ENCODE measurements around the gene CNTNAP2. TPM values are rescaled to one million over a fixed set of nuclear protein-coding genes. Genes with fewer than 3 reads are reported as not detected.

Gene CNTNAP2
- total and polyA plus RNA-seq, 4 donors: 0.14 to 2.3 (median 1.1) TPM

DNA sequence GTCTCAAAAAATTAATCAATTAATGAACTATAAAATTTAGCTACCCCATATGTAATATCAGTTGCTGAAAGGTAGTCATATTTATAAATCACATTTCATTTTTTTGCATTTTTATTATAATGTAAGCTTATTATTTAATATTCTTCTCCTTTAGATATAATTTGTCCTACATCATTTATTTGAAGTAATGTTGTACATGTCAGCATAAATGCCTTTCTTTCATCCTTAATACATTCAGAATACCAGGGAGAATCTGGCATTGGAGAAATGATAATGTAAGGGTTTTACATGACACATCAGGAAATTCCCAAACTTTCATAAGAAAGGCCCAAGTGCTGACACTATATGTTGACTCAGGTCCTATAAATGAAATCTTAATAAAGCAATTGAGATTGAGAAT lies 742.1 kb downstream of the CNTNAP2 start:
- Histone ChIP-seq H3K9ac (ENCODE audit: low read depth in 1 of 2, low read length in 2 of 2) (no peak overlapping the region), H3K4me3 (ENCODE audit: low read depth in 1 of 3, low read length in 3 of 3) (no peak overlapping the region), H3K9me3 (ENCODE audit: control insufficient read depth in 4 of 4, low read length in 3 of 4) (no peaks in the 10 kb centered on the region), H3K27ac (ENCODE audit: low read depth in 1 of 2, low read length in 2 of 2) (no peak overlapping the region), H3K4me1 (ENCODE audit: control insufficient read depth in 4 of 4, insufficient read depth in 4 of 4, low read length in 3 of 4) (no peaks in the 10 kb centered on the region), H3K27me3 (ENCODE audit: control insufficient read depth in 4 of 4, insufficient read depth in 4 of 4, low read length in 3 of 4) (no peaks in the 10 kb centered on the region), H3K36me3 (ENCODE audit: control insufficient read depth in 4 of 4, insufficient read depth in 3 of 4, low read depth in 1 of 4, low read length in 3 of 4) (no peaks in the 10 kb centered on the region)
- DNase-seq (ENCODE audit: low spot score): no peak
- TF ChIP-seq JUND (IDR thresholded peaks at IDR 0.05) (no peak), GABPA (IDR thresholded peaks at IDR 0.05 in 1 of 2, conservative IDR thresholded peaks at IDR 0.05 in 1 of 2) (no peak), SP1 (IDR thresholded peaks at IDR 0.05) (no peak), FOXA2 (IDR thresholded peaks at IDR 0.05) (no peak), HNF4A (conservative IDR thresholded peaks at IDR 0.05) (no peak), TAF1 (conservative IDR thresholded peaks at IDR 0.05) (no peak), EGR1 (IDR thresholded peaks at IDR 0.05; ENCODE audit: low read depth in 2 of 2) (no peak), RAD21 (IDR thresholded peaks at IDR 0.05) (no peak), FOXA1 (IDR thresholded peaks at IDR 0.05) (no peak), NR2F2 (IDR thresholded peaks at IDR 0.05) (no peak), HNF4G (IDR thresholded peaks at IDR 0.05) (no peak), YY1 (IDR thresholded peaks at IDR 0.05) (no peak)
- TF ChIP-seq, protein P1, sequence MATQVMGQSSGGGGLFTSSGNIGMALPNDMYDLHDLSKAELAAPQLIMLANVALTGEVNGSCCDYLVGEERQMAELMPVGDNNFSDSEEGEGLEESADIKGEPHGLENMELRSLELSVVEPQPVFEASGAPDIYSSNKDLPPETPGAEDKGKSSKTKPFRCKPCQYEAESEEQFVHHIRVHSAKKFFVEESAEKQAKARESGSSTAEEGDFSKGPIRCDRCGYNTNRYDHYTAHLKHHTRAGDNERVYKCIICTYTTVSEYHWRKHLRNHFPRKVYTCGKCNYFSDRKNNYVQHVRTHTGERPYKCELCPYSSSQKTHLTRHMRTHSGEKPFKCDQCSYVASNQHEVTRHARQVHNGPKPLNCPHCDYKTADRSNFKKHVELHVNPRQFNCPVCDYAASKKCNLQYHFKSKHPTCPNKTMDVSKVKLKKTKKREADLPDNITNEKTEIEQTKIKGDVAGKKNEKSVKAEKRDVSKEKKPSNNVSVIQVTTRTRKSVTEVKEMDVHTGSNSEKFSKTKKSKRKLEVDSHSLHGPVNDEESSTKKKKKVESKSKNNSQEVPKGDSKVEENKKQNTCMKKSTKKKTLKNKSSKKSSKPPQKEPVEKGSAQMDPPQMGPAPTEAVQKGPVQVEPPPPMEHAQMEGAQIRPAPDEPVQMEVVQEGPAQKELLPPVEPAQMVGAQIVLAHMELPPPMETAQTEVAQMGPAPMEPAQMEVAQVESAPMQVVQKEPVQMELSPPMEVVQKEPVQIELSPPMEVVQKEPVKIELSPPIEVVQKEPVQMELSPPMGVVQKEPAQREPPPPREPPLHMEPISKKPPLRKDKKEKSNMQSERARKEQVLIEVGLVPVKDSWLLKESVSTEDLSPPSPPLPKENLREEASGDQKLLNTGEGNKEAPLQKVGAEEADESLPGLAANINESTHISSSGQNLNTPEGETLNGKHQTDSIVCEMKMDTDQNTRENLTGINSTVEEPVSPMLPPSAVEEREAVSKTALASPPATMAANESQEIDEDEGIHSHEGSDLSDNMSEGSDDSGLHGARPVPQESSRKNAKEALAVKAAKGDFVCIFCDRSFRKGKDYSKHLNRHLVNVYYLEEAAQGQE (IDR thresholded peaks at IDR 0.05): no peak
- TF ChIP-seq, protein P2, sequence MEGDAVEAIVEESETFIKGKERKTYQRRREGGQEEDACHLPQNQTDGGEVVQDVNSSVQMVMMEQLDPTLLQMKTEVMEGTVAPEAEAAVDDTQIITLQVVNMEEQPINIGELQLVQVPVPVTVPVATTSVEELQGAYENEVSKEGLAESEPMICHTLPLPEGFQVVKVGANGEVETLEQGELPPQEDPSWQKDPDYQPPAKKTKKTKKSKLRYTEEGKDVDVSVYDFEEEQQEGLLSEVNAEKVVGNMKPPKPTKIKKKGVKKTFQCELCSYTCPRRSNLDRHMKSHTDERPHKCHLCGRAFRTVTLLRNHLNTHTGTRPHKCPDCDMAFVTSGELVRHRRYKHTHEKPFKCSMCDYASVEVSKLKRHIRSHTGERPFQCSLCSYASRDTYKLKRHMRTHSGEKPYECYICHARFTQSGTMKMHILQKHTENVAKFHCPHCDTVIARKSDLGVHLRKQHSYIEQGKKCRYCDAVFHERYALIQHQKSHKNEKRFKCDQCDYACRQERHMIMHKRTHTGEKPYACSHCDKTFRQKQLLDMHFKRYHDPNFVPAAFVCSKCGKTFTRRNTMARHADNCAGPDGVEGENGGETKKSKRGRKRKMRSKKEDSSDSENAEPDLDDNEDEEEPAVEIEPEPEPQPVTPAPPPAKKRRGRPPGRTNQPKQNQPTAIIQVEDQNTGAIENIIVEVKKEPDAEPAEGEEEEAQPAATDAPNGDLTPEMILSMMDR (IDR thresholded peaks at IDR 0.05; ENCODE audit: low read depth, low read length, missing input control): no peak
- TF ChIP-seq, protein P3, sequence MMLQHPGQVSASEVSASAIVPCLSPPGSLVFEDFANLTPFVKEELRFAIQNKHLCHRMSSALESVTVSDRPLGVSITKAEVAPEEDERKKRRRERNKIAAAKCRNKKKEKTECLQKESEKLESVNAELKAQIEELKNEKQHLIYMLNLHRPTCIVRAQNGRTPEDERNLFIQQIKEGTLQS (IDR thresholded peaks at IDR 0.05): no peak
- TF ChIP-seq, protein P4, sequence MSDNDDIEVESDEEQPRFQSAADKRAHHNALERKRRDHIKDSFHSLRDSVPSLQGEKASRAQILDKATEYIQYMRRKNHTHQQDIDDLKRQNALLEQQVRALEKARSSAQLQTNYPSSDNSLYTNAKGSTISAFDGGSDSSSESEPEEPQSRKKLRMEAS (IDR thresholded peaks at IDR 0.05): no peak
- TF ChIP-seq, protein P5, sequence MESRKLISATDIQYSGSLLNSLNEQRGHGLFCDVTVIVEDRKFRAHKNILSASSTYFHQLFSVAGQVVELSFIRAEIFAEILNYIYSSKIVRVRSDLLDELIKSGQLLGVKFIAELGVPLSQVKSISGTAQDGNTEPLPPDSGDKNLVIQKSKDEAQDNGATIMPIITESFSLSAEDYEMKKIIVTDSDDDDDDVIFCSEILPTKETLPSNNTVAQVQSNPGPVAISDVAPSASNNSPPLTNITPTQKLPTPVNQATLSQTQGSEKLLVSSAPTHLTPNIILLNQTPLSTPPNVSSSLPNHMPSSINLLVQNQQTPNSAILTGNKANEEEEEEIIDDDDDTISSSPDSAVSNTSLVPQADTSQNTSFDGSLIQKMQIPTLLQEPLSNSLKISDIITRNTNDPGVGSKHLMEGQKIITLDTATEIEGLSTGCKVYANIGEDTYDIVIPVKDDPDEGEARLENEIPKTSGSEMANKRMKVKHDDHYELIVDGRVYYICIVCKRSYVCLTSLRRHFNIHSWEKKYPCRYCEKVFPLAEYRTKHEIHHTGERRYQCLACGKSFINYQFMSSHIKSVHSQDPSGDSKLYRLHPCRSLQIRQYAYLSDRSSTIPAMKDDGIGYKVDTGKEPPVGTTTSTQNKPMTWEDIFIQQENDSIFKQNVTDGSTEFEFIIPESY (IDR thresholded peaks at IDR 0.05): no peak

DNA sequence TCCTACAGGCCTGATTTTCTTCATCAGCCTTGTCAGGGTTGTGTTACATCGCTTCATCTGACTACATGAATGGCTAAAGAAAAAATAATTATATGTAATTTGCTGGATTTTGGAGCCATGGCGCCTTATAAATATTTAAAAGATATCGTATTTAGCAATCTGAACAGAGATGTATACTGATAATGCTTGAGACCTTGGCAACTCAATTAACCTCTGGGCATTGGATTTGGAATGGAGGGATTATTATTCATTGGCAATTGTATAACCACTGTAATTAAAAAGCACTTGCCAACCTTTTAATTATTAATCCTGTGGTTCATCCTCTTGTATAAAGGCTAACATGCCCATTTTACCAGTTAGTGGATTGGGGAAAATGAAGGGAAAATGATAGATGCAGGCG lies 745.1 kb downstream of the CNTNAP2 start:
- Histone ChIP-seq H3K36me3 (ENCODE audit: control insufficient read depth in 4 of 4, insufficient read depth in 3 of 4, low read depth in 1 of 4, low read length in 3 of 4) (no peaks in the 10 kb centered on the region), H3K4me3 (ENCODE audit: low read depth in 1 of 3, low read length in 3 of 3) (no peak overlapping the region), H3K4me1 (ENCODE audit: control insufficient read depth in 4 of 4, insufficient read depth in 4 of 4, low read length in 3 of 4) (no peaks in the 10 kb centered on the region), H3K27ac (ENCODE audit: low read depth in 1 of 2, low read length in 2 of 2) (no peak overlapping the region), H3K9ac (ENCODE audit: low read depth in 1 of 2, low read length in 2 of 2) (no peak overlapping the region), H3K9me3 (ENCODE audit: control insufficient read depth in 4 of 4, low read length in 3 of 4) (no peaks in the 10 kb centered on the region), H3K27me3 (ENCODE audit: control insufficient read depth in 4 of 4, insufficient read depth in 4 of 4, low read length in 3 of 4) (no peaks in the 10 kb centered on the region)
- 79% methylated on average over 4 of the region's 4 CpGs for WGBS
- DNase-seq (ENCODE audit: low spot score): no peak
- TF ChIP-seq, protein P1 (IDR thresholded peaks at IDR 0.05): no peak
- TF ChIP-seq YY1 (IDR thresholded peaks at IDR 0.05) (no peak), HNF4G (IDR thresholded peaks at IDR 0.05) (no peak), RAD21 (IDR thresholded peaks at IDR 0.05) (no peak), FOXA2 (IDR thresholded peaks at IDR 0.05) (no peak), FOXA1 (IDR thresholded peaks at IDR 0.05) (no peak), RXRA (IDR thresholded peaks at IDR 0.05) (no peak)
- TF ChIP-seq, protein P2 (IDR thresholded peaks at IDR 0.05; ENCODE audit: low read depth, low read length, missing input control): no peak
- TF ChIP-seq, protein P3 (IDR thresholded peaks at IDR 0.05): no peak
